Measurements from ENCODE around the gene TJAP1. TPM values are rescaled to one million over a fixed set of nuclear protein-coding genes. Genes with fewer than 3 reads are reported as not detected.

TJAP1 gene
- polyA plus RNA-seq, 2 of the 4 experiments (the other 2 are of a cell fraction), result 13.1 to 15.7 TPM

Small RNA genes within 50 kb of the gene (small RNA-seq; reads per million reads assigned to genes)
- 0 reads per million in 6 experiments for gene MIR6780B
- 0 reads per million in 6 experiments for gene RF00426
- gene RNU6-1113P, result 0 reads per million in 6 experiments

Other genes starting within 250 kb of the TJAP1 start
- gene DNPH1, start 248.1 kb upstream of the TJAP1 start, polyA plus RNA-seq (2011; rRNA removed), result 51.4 and 63.2 TPM in 2 replicates
- gene DNPH1, start 248.1 kb upstream of the TJAP1 start, polyA plus RNA-seq (2017; fragmentation: RNase III; extraction: RNeasy Plus Mini Kit Qiagen cat#74134 plus additional on column Dnase treatment), result 77.5 to 82.0 TPM (median 80.2 TPM) in 3 replicates
- 0.03 TPM in 1 of 2 replicates, not detected in the other for gene TTBK1, start 234.1 kb upstream of the TJAP1 start, polyA plus RNA-seq (2011; rRNA removed)
- gene TTBK1, start 234.1 kb upstream of the TJAP1 start, polyA plus RNA-seq (2017; fragmentation: RNase III; extraction: RNeasy Plus Mini Kit Qiagen cat#74134 plus additional on column Dnase treatment), result 0.04 to 0.05 TPM (median 0.04 TPM) in 3 replicates
- not detected in 2 replicates for gene SLC22A7, start 179.3 kb upstream of the TJAP1 start, polyA plus RNA-seq (2011; rRNA removed)
- not detected in 3 replicates for gene SLC22A7, start 179.3 kb upstream of the TJAP1 start, polyA plus RNA-seq (2017; fragmentation: RNase III; extraction: RNeasy Plus Mini Kit Qiagen cat#74134 plus additional on column Dnase treatment)
- 1.3 and 2.6 TPM in 2 replicates for gene CRIP3, start 168.7 kb upstream of the TJAP1 start, polyA plus RNA-seq (2011; rRNA removed)
- gene CRIP3, start 168.7 kb upstream of the TJAP1 start, polyA plus RNA-seq (2017; fragmentation: RNase III; extraction: RNeasy Plus Mini Kit Qiagen cat#74134 plus additional on column Dnase treatment), result 2.1 to 2.8 TPM (median 2.4 TPM) in 3 replicates
- gene ZNF318, start 107.9 kb upstream of the TJAP1 start, polyA plus RNA-seq (2011; rRNA removed), result 9.2 and 10.3 TPM in 2 replicates
- 4.3 to 5.0 TPM (median 4.7 TPM) in 3 replicates for gene ZNF318, start 107.9 kb upstream of the TJAP1 start, polyA plus RNA-seq (2017; fragmentation: RNase III; extraction: RNeasy Plus Mini Kit Qiagen cat#74134 plus additional on column Dnase treatment)
- 6.8 and 8.5 TPM in 2 replicates for gene ABCC10, start 50.0 kb upstream of the TJAP1 start, polyA plus RNA-seq (2011; rRNA removed)
- gene ABCC10, start 50.0 kb upstream of the TJAP1 start, polyA plus RNA-seq (2017; fragmentation: RNase III; extraction: RNeasy Plus Mini Kit Qiagen cat#74134 plus additional on column Dnase treatment), result 8.9 to 10.5 TPM (median 9.3 TPM) in 3 replicates
- gene DLK2, start 22.0 kb upstream of the TJAP1 start, polyA plus RNA-seq (2011; rRNA removed), result 2.9 and 3.4 TPM in 2 replicates
- 2.2 to 2.6 TPM (median 2.5 TPM) in 3 replicates for gene DLK2, start 22.0 kb upstream of the TJAP1 start, polyA plus RNA-seq (2017; fragmentation: RNase III; extraction: RNeasy Plus Mini Kit Qiagen cat#74134 plus additional on column Dnase treatment)
- 0.24 and 0.26 TPM in 2 replicates for gene LRRC73, start 32.8 kb downstream of the TJAP1 start, polyA plus RNA-seq (2011; rRNA removed)
- gene LRRC73, start 32.8 kb downstream of the TJAP1 start, polyA plus RNA-seq (2017; fragmentation: RNase III; extraction: RNeasy Plus Mini Kit Qiagen cat#74134 plus additional on column Dnase treatment), result 0.61 to 0.72 TPM (median 0.71 TPM) in 3 replicates
- gene YIPF3, start 39.4 kb downstream of the TJAP1 start, polyA plus RNA-seq (2011; rRNA removed), result 99.5 and 108 TPM in 2 replicates
- gene YIPF3, start 39.4 kb downstream of the TJAP1 start, polyA plus RNA-seq (2017; fragmentation: RNase III; extraction: RNeasy Plus Mini Kit Qiagen cat#74134 plus additional on column Dnase treatment), result 51.6 to 72.0 TPM (median 63.4 TPM) in 3 replicates
- gene POLR1C, start 39.5 kb downstream of the TJAP1 start, polyA plus RNA-seq (2011; rRNA removed), result 63.1 and 85.1 TPM in 2 replicates
- gene POLR1C, start 39.5 kb downstream of the TJAP1 start, polyA plus RNA-seq (2017; fragmentation: RNase III; extraction: RNeasy Plus Mini Kit Qiagen cat#74134 plus additional on column Dnase treatment), result 46.5 to 50.0 TPM (median 48.5 TPM) in 3 replicates
- gene XPO5, start 98.5 kb downstream of the TJAP1 start, polyA plus RNA-seq (2011; rRNA removed), result 51.0 and 53.9 TPM in 2 replicates
- gene XPO5, start 98.5 kb downstream of the TJAP1 start, polyA plus RNA-seq (2017; fragmentation: RNase III; extraction: RNeasy Plus Mini Kit Qiagen cat#74134 plus additional on column Dnase treatment), result 24.7 to 27.7 TPM (median 24.8 TPM) in 3 replicates
- 14.4 and 14.5 TPM in 2 replicates for gene POLH, start 98.6 kb downstream of the TJAP1 start, polyA plus RNA-seq (2011; rRNA removed)
- gene POLH, start 98.6 kb downstream of the TJAP1 start, polyA plus RNA-seq (2017; fragmentation: RNase III; extraction: RNeasy Plus Mini Kit Qiagen cat#74134 plus additional on column Dnase treatment), result 7.0 to 9.7 TPM (median 9.4 TPM) in 3 replicates
- 59.6 and 71.1 TPM in 2 replicates for gene GTPBP2, start 151.7 kb downstream of the TJAP1 start, polyA plus RNA-seq (2011; rRNA removed)
- gene GTPBP2, start 151.7 kb downstream of the TJAP1 start, polyA plus RNA-seq (2017; fragmentation: RNase III; extraction: RNeasy Plus Mini Kit Qiagen cat#74134 plus additional on column Dnase treatment), result 27.0 to 29.3 TPM (median 28.9 TPM) in 3 replicates
- 26.7 and 32.0 TPM in 2 replicates for gene MAD2L1BP, start 158.3 kb downstream of the TJAP1 start, polyA plus RNA-seq (2011; rRNA removed)
- gene MAD2L1BP, start 158.3 kb downstream of the TJAP1 start, polyA plus RNA-seq (2017; fragmentation: RNase III; extraction: RNeasy Plus Mini Kit Qiagen cat#74134 plus additional on column Dnase treatment), result 22.0 to 22.6 TPM (median 22.4 TPM) in 3 replicates
- 0.18 and 0.37 TPM in 2 replicates for gene RSPH9, start 167.5 kb downstream of the TJAP1 start, polyA plus RNA-seq (2011; rRNA removed)
- gene RSPH9, start 167.5 kb downstream of the TJAP1 start, polyA plus RNA-seq (2017; fragmentation: RNase III; extraction: RNeasy Plus Mini Kit Qiagen cat#74134 plus additional on column Dnase treatment), result 0.09 to 0.17 TPM (median 0.14 TPM) in 3 replicates
- 44.2 and 54.2 TPM in 2 replicates for gene MRPS18A, start 210.2 kb downstream of the TJAP1 start, polyA plus RNA-seq (2011; rRNA removed)
- 38.0 to 42.1 TPM (median 41.1 TPM) in 3 replicates for gene MRPS18A, start 210.2 kb downstream of the TJAP1 start, polyA plus RNA-seq (2017; fragmentation: RNase III; extraction: RNeasy Plus Mini Kit Qiagen cat#74134 plus additional on column Dnase treatment)

Measured in A549 (cell line).